Natural killer cell treated with Interleukin-12 subunit alpha and Interleukin-12 subunit beta and Interleukin-15 and Interleukin-18, amount 100 ng/mL, for 72 hours (primary cell): ENCODE data around the gene BUD31. TPM values are rescaled to one million over a fixed set of nuclear protein-coding genes. Genes with fewer than 3 reads are reported as not detected.
"Not testable (repeated sequence)": the region's sequence is repeated elsewhere in the genome, so short reads cannot be mapped to it uniquely, and the experiment has no call there.

Experiments used
- ATAC-seq, 2 donors: fragments of 150-1000 bp; cut with Tn5 transposase in 1 of 2; sonication (Bioruptor Pico), chemical (Tn5 transposase) in 1 of 2; 2 replicates each; pipeline ENCODE4 v1.10.0; 2021
- DNase-seq: peaks from one replicate; pipeline ENCODE4 v3.0.0; 2022; ENCODE audit warnings: low spot score
- H3K27ac Mint-ChIP-seq, 2 donors: 1 replicate in 1 of 2; 2 replicates in 1 of 2; pipeline ENCODE4 v1.8.0; 2022; ENCODE audit warnings: mixed read lengths in 2 of 2, mild to moderate bottlenecking in 1 of 2, moderate library complexity in 1 of 2
- H3K27me3 Mint-ChIP-seq, 2 donors: 1 replicate in 1 of 2; 2 replicates in 1 of 2; pipeline ENCODE4 v1.8.0; 2022; ENCODE audit warnings: mixed read lengths in 2 of 2
- H3K36me3 Mint-ChIP-seq: one replicate; pipeline ENCODE4 v1.8.0; 2022; ENCODE audit warnings: mixed read lengths
- H3K4me1 Mint-ChIP-seq, 2 donors: 1 replicate in 1 of 2; 2 replicates in 1 of 2; pipeline ENCODE4 v1.8.0; 2022; ENCODE audit warnings: low read depth in 2 of 2, mixed read lengths in 2 of 2, mild to moderate bottlenecking in 1 of 2
- H3K4me3 Mint-ChIP-seq: one replicate; pipeline ENCODE4 v1.8.0; 2022; ENCODE audit warnings: mixed read lengths
- H3K9me3 Mint-ChIP-seq: 2 replicates; pipeline ENCODE4 v1.8.0; 2022; ENCODE audit warnings: mixed read lengths
- total RNA-seq, 2 donors: library from RNA; stranded (reverse); gene quantifications; one replicate each; pipeline ENCODE4 v1.2.3, GENCODE V29; 2022

Gene BUD31
- total RNA-seq, 2 donors from 2014 or later: 145 to 147 TPM

DNA sequence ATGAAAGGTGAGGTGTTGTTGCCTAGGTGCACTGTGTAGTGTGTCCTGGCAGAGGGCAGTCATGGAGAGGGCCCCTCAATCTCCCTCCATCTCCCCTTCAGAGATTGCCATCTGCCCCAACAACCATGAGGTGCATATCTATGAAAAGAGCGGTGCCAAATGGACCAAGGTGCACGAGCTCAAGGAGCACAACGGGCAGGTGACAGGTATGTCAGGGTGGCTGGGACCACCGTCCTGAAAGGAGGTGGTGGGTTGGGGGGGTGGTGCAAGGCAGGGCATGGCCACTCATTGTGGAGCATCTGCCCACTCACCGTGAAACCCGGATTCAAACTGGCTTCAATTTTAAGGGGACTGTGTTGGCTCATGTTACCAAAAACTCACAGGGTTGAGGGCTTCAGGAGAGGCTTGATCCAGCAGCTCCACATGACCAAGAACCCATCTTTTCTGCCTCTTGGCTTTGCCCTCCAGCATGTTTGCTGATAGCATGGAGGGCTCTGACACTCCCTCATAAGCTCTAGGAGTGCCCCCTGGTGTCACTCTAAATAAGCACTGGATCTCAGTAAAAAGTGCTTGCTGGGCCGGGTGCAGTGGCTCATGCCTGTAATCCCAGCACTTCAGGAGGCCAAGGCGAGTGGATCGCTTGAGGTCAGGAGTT is 22.1 kb upstream of the BUD31 start:
- no peaks in the 10 kb centered on the region for H3K9me3 Mint-ChIP-seq
- ATAC-seq (peak in 1 of 2 donors; percentile 54), DNase-seq (no peak)
- H3K27me3 Mint-ChIP-seq: no peaks in the 10 kb centered on the region
- no peak overlapping the region for H3K4me3 Mint-ChIP-seq
- peaks cover 5% of the 10 kb centered on the region for H3K36me3 Mint-ChIP-seq
- H3K27ac Mint-ChIP-seq: peak overlapping the region in 1 of 2 donors; percentile 70
- H3K4me1 Mint-ChIP-seq: peaks cover 5 to 13% of the 10 kb centered on the region in 2 donors

DNA sequence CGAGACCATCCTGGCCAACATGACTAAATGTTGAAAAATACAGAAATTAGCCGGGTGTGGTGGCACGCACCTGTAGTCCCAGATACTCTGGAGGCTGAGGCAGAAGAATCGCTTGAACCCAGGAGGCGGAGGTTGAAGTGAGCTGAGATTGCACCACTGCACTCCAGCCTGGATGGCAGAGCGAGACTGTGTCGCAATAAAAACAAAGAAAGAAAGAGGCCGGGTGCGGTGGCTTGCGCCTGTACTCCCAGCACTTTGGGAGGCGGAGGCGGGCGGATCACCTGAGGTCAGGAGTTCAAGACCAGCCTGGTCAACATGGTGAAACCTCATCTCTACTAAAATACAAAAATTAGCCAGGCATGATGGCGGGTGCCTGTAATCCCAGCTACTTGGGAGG is 21.5 kb upstream of the BUD31 start:
- H3K36me3 Mint-ChIP-seq, H3K27me3 Mint-ChIP-seq, DNase-seq, ATAC-seq, H3K4me3 Mint-ChIP-seq, H3K9me3 Mint-ChIP-seq: not testable (repeated sequence)
- Mint-ChIP-seq H3K27ac (peak overlapping the region in 1 of 2 donors; percentile 70), H3K4me1 (peaks cover 5 to 16% of the 10 kb centered on the region in 2 donors)

DNA sequence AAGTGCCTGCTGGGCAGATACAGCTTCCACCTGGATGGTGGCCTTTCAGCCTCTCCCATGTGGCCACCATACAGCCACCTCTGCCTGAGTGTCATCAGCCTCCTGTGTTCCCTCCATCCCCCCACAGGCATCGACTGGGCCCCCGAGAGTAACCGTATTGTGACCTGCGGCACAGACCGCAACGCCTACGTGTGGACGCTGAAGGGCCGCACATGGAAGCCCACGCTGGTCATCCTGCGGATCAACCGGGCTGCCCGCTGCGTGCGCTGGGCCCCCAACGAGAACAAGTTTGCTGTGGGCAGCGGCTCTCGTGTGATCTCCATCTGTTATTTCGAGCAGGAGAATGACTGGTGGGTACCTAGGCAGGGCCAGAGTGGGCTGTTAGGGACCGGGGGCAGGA is 20.9 kb upstream of the BUD31 start:
- H3K27ac Mint-ChIP-seq: no peak overlapping the region
- ATAC-seq (no peak), DNase-seq (no peak)
- peaks cover 5% of the 10 kb centered on the region for H3K36me3 Mint-ChIP-seq
- H3K4me3 Mint-ChIP-seq: no peak overlapping the region
- H3K9me3 Mint-ChIP-seq: no peaks in the 10 kb centered on the region
- H3K4me1 Mint-ChIP-seq: peaks cover 5 to 16% of the 10 kb centered on the region in 2 donors
- no peaks in the 10 kb centered on the region for H3K27me3 Mint-ChIP-seq

DNA sequence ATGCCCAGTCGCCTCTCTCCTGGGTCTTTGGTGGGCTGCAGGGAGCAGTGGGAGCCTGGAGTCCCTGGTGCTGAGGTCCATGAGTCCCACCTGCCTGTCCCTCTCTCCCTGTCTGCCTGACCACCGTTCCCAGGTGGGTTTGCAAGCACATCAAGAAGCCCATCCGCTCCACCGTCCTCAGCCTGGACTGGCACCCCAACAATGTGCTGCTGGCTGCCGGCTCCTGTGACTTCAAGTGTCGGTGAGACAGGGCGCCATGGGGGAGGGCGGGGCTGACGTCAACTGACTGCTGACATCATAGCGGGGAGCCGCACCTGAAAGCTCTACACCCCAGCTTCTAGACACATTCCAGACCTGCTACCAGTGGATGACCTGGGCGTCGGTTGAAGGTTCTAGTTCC is 19.0 kb upstream of the BUD31 start:
- Mint-ChIP-seq H3K27ac (no peak overlapping the region), H3K4me1 (peaks cover 9 to 16% of the 10 kb centered on the region in 2 donors), H3K27me3 (no peaks in the 10 kb centered on the region), H3K36me3 (no peaks in the 10 kb centered on the region), H3K4me3 (no peak overlapping the region), H3K9me3 (no peaks in the 10 kb centered on the region)
- DNase-seq (no peak), ATAC-seq (no peak)

DNA sequence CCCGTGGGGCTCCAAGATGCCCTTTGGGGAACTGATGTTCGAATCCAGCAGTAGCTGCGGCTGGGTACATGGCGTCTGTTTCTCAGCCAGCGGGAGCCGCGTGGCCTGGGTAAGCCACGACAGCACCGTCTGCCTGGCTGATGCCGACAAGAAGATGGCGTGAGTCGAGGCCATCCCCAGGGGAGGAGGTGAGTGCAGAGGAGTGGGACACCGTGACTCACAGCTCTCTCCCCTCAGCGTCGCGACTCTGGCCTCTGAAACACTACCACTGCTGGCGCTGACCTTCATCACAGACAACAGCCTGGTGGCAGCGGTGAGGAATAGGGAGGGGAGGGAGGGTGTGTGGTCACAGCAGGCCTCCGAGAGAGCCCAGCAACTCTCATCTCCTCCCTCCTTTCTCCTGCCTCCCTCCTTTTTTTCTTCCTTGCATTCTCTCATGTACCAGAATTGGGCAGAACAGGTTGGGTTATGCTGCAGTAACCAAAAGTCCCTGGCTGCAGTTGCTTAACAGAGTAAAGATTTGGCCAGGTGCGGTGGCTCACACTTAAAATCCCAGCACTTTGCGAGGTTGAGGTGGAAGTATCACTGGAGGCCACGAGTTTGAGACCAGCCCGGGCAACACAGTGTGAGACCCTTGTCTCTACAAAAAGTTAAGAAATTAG is 17.7 kb upstream of the BUD31 start:
- H3K27me3 Mint-ChIP-seq: no peaks in the 10 kb centered on the region
- peak overlapping the region in 1 of 2 donors; percentile 16 for H3K27ac Mint-ChIP-seq
- no peak overlapping the region for H3K4me3 Mint-ChIP-seq
- H3K9me3 Mint-ChIP-seq: no peaks in the 10 kb centered on the region
- ATAC-seq (no peak), DNase-seq (no peak)
- no peaks in the 10 kb centered on the region for H3K36me3 Mint-ChIP-seq
- H3K4me1 Mint-ChIP-seq: peaks cover 9 to 15% of the 10 kb centered on the region in 2 donors

DNA sequence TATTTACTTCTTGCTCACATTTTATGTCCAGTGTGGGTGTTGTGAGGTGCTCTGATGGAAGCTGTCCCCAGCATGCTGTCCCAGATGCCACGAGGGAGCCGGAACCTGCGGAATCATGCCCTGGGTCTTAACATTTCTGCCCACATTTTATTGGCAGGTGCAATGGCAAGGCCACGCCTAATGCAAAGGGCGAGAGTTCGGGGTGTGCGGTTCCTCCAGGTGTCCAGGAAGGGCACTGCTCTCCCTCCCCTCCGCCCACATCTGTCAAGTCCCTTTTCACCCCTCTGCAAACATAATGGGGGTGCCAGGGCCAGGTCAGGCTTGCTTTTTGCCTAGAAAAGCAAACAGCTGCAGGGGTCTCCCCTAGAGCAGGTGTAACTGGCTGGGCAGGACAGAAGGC is 16.7 kb upstream of the BUD31 start:
- no peaks in the 10 kb centered on the region for H3K36me3 Mint-ChIP-seq
- H3K4me3 Mint-ChIP-seq: peak overlapping the region; percentile 53
- H3K27ac Mint-ChIP-seq: peak overlapping the region in 1 of 2 donors; percentile 16
- H3K27me3 Mint-ChIP-seq: no peaks in the 10 kb centered on the region
- ATAC-seq: no peak
- no peak for DNase-seq
- H3K4me1 Mint-ChIP-seq: peaks cover 9 to 12% of the 10 kb centered on the region in 2 donors
- no peaks in the 10 kb centered on the region for H3K9me3 Mint-ChIP-seq

DNA sequence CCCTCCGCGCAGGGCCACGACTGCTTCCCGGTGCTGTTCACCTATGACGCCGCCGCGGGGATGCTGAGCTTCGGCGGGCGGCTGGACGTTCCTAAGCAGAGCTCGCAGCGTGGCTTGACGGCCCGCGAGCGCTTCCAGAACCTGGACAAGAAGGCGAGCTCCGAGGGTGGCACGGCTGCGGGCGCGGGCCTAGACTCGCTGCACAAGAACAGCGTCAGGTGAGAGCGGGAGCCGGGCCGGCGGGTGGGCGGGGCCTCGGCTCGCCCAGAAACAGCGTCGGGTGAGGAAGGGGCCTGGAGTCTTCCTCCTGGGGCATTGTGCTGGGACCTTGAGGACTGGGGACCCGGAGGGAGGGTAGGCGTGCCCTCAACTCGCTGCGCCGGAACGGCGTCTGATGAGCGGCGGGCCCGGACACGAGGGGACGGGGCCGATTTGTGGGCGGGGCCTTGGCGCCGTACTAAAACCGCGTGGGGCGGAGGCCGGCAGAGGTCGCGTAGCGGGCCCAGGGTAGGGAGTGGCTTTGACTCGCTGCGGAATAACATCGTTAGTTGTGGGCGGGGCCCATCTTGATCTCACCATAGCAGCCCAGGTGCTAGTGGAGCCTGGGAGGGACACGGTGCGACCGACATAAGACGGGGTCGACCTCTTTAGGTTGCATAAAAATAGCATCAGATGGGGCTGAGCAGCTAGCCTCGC is 16.0 kb upstream of the BUD31 start:
- H3K4me3 Mint-ChIP-seq: peak overlapping the region; percentile 70
- no peaks in the 10 kb centered on the region for H3K27me3 Mint-ChIP-seq
- peak; percentile 91 to 93 for ATAC-seq
- peak; percentile 82 for DNase-seq
- H3K36me3 Mint-ChIP-seq: no peaks in the 10 kb centered on the region
- H3K27ac Mint-ChIP-seq: peak overlapping the region; percentile 62 to 76
- peaks cover 9 to 14% of the 10 kb centered on the region in 2 donors for H3K4me1 Mint-ChIP-seq
- H3K9me3 Mint-ChIP-seq: no peaks in the 10 kb centered on the region

DNA sequence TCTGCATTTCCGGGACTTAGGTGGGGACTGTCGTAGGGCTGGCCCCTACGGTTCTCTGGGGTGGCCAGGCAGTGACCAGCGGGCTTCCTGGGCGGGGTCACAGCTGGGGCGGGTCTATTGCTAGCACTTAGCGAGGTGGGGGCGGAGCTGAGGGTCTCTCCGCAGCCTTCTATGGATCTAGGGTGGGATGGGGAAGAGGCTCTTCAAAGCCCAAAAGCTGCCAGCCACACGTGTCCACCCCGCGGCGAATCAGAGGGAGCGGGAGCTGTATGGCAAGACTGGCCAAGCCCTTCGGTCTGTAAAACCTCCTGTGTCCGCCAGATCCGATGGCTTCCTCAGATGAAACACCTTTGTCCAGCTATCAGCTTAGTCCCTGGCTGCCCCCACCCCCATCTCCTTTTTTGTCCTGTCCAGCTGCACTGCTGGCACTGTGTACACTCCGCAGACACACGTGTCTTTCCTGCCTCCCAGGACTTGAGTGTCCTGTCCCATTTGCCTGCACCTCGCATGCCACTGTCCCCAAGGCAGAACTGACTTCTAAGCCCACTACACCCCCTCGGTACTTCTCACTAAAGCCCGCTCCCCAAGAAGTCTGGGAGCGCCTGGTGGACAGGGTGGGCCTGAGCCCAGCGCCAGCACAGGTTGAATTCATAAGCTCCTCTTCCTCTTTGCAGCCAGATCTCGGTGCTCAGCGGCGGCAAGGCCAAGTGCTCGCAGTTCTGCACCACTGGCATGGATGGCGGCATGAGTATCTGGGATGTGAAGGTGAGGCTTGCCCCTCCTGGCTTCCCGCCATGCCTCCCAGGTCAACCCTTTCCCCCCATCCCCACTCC is 15.2 kb upstream of the BUD31 start:
- Mint-ChIP-seq H3K27ac (peak overlapping the region; percentile 62 to 76), H3K27me3 (no peaks in the 10 kb centered on the region), H3K36me3 (peaks cover 2% of the 10 kb centered on the region), H3K4me3 (peak overlapping the region; percentile 70), H3K4me1 (peaks cover 17 to 20% of the 10 kb centered on the region in 2 donors), H3K9me3 (no peaks in the 10 kb centered on the region)
- ATAC-seq (peak; percentile 63 to 80), DNase-seq (no peak)

DNA sequence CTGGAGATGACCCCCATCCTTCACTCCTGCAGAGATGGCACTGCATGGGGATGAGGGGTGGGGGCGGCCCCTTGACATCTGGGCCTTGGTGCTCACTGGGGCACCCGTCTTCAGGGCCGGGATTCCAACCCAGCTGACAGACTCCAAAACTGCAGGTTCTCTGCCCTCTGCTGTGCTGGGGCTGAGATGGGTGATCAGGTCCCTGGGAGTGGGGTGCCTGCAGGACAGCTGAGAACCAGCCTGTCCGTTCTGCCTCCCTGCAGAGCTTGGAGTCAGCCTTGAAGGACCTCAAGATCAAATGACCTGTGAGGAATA is 14.6 kb upstream of the BUD31 start:
- no peaks in the 10 kb centered on the region for H3K9me3 Mint-ChIP-seq
- no peak for ATAC-seq
- no peaks in the 10 kb centered on the region for H3K27me3 Mint-ChIP-seq
- H3K4me1 Mint-ChIP-seq: peaks cover 21 to 24% of the 10 kb centered on the region in 2 donors
- H3K4me3 Mint-ChIP-seq: no peak overlapping the region
- peaks cover 5% of the 10 kb centered on the region for H3K36me3 Mint-ChIP-seq
- no peak for DNase-seq
- H3K27ac Mint-ChIP-seq: peak overlapping the region; percentile 62 to 76

DNA sequence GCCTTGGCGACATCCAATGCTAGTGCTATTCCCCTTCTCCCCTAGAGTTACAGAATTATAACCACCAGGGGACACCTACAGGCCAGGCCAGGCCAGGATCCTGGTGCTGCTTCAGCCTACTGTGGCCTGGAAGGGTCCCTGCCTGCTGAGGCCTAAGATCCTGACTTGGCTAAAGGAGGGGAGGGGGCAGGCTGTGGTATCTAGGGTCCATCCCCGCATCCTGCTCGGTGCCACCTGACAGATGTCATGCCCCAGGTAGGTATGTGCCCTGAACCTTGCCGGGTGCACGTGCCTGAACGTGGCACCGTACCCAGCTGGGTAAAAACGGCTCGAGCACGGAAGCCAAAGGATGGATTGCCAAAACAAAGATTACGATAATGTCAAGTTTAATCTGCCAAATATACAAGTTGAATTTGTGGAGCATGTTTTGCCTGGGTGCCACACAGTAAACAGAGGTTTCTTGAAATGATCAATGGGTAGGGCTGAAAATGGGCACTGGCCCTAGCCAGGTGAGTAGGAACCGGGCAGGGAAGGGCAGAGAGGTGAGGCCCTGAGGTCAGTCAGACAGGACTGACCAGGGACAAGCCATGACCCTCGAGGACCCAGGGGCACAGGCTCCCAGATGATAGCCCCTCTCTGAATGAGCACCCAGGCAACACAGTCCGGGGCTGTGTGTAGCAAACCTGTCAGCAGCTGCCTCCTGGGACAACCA is 13.0 kb upstream of the BUD31 start:
- no peak for DNase-seq
- ATAC-seq: no peak
- H3K4me3 Mint-ChIP-seq: no peak overlapping the region
- H3K36me3 Mint-ChIP-seq: peaks cover 8% of the 10 kb centered on the region
- no peaks in the 10 kb centered on the region for H3K9me3 Mint-ChIP-seq
- H3K27ac Mint-ChIP-seq: no peak overlapping the region
- H3K27me3 Mint-ChIP-seq: no peaks in the 10 kb centered on the region
- peaks cover 24 to 26% of the 10 kb centered on the region in 2 donors for H3K4me1 Mint-ChIP-seq

DNA sequence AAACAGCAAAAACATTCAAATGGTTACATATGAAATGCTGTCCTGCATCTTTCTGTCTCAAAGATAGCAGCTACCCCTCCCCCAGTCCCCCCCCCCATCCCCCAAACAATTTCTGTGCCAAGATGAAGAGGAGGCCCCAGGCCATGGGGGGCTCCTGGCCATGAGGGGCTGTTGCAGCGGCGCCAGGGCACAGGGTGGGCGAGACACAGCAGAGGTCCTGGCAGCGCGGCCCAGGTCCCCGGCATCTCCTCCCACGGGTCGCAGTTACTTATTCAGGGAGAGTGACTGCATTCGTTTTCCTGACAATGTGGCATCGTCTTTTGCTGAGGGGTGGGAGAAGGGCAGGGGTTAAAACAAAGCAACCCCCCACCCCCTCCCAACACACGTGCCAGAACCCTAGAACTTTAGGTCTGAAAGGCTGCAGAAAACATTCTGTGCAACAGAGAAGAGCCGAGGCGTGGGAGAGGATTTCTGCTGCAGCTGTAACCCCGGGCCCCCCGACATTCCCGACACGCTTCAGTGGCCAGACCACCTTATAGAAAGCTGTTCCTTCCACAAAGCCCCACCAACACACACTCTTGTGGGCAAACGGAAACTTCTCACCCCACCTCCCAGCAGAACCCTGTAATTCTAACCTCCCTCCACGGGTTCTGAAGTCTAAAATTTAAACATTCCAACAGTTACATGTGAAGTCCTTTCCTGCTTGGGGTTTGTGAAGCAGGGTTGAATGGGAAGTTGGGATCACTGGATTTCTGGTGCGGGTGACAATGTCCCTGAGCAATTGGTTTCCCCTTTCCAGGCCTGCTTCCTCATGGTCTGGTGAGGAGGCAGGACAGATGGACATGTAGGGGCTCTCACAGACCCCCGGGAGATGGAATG is 12.1 kb upstream of the BUD31 start:
- Mint-ChIP-seq H3K36me3 (peaks cover 13% of the 10 kb centered on the region), H3K4me3 (no peak overlapping the region), H3K9me3 (no peaks in the 10 kb centered on the region), H3K27me3 (no peaks in the 10 kb centered on the region), H3K4me1 (peaks cover 29% of the 10 kb centered on the region in 2 donors), H3K27ac (peak overlapping the region in 1 of 2 donors; percentile 55)
- DNase-seq (no peak), ATAC-seq (no peak)

DNA sequence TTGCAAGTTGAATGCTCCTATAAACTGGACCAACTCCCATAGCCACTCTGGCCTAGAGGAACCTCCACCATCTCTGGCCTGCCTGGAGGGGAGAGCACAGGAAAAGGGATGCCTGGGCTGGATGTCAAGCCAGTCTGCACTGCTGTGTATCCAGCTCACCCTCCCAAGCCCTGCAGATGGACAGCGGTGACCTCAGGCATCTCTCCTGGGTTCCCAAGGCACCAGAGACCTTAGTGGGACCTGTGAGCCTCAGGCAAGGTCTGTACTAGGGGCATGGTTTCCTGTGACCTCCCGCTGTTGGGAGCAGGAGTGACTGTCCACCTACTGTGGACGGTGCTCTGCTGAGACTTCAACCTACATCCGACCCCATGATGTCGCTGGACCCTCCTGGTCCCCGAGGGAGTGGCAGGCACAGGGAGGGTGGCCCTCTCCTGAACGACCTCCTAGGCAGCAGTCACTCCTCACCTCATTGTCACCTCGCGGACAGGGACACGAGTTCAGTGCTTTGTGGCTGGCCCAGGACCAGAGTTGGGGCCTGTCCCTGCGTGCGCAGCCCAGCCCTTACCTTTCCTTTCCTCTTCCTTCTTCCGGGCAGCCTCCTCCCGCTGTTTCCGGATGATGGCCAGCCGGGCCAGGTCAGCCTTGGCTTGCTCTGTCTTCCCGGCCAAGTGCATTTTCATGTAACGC is 11.3 kb upstream of the BUD31 start:
- peaks cover 13% of the 10 kb centered on the region for H3K36me3 Mint-ChIP-seq
- ATAC-seq (no peak), DNase-seq (no peak)
- no peaks in the 10 kb centered on the region for H3K9me3 Mint-ChIP-seq
- no peak overlapping the region for H3K4me3 Mint-ChIP-seq
- H3K27me3 Mint-ChIP-seq: no peaks in the 10 kb centered on the region
- peaks cover 26 to 29% of the 10 kb centered on the region in 2 donors for H3K4me1 Mint-ChIP-seq
- peak overlapping the region; percentile 55 to 66 for H3K27ac Mint-ChIP-seq
